Stomach (tissue), 9 donors: Measurements from ENCODE around the gene TCP11L2. TPM values are rescaled to one million over a fixed set of nuclear protein-coding genes. Genes with fewer than 3 reads are reported as not detected.
A peak's percentile ranks its signal among the peaks of the same experiment; 100 is the strongest.

Experiments used
- DNase-seq, 2 donors: peaks; one replicate each; pipeline versions ENCODE4 v3.0.0 to v3.0.0-alpha.2; 2013 to 2019
- H3K27ac ChIP-seq, 5 donors: fragments of 200-600 bp in 4 of 5; sonication (generic) in 4 of 5; one replicate each; pipeline ENCODE4 v1.5.1; 2013 to 2019; ENCODE audit warnings: mild to moderate bottlenecking in 1 of 5, moderate library complexity in 1 of 5
- H3K27me3 ChIP-seq, 3 donors: fragments of 200-600 bp; sonication (generic); one replicate each; pipeline ENCODE4 v1.5.1; 2017 to 2019; ENCODE audit warnings: mixed run types in 1 of 3
- H3K36me3 ChIP-seq, 4 donors: fragments of 200-600 bp; sonication (generic); 1 replicate in 3 of 4; 2 replicates in 1 of 4; pipeline ENCODE4 v1.5.1; 2016 to 2019
- H3K4me1 ChIP-seq, 4 donors: fragments of 200-600 bp; sonication (generic); one replicate each; pipeline ENCODE4 v1.5.1; 2016 to 2019
- H3K4me3 ChIP-seq, 4 donors: fragments of 200-600 bp; sonication (generic) in 3 of 4; one replicate each; pipeline ENCODE4 v1.5.1; 2016 to 2019; ENCODE audit warnings: mild to moderate bottlenecking in 1 of 4
- H3K9me3 ChIP-seq, 4 donors: fragments of 200-600 bp; sonication (generic); one replicate each; pipeline ENCODE4 v1.5.1; 2016 to 2019
- CTCF ChIP-seq, 7 experiments: fragments of 450-650 bp in 4 of 7; fragments of 200-600 bp in 3 of 7; sonication (generic) in 3 of 7; IDR thresholded peaks; one replicate each; pipeline ENCODE4 v1.5.1; 2016 to 2019; ENCODE audit warnings: antibody characterized with exemption in 7 of 7, control low read depth in 2 of 7, mild to moderate bottlenecking in 1 of 7
- EP300 ChIP-seq: sonication (generic); formaldehyde crosslinking; IDR thresholded peaks from one replicate; pipeline ENCODE4 v1.6.1; 2017; ENCODE audit warnings: antibody characterized with exemption
- POLR2A ChIP-seq, 4 donors: fragments of 450-650 bp; IDR thresholded peaks; one replicate each; pipeline ENCODE4 v1.6.1; 2016; ENCODE audit warnings: antibody characterized with exemption in 4 of 4, control low read depth in 2 of 4, mild to moderate bottlenecking in 1 of 4, moderate library complexity in 1 of 4
- POLR2AphosphoS5 ChIP-seq, 3 donors: sonication (generic); formaldehyde crosslinking; IDR thresholded peaks; one replicate each; pipeline ENCODE4 v1.6.1; 2016; ENCODE audit warnings: antibody characterized with exemption in 3 of 3
- WGBS, 5 donors: extraction: QIAGEN DNeasy Blood & Tissue Kit in 3 of 5; methylation state at CpG; one replicate each; pipeline versions ENCODE4 v1.1.5 to v1.1.7; 2013 to 2018; 5-methylcytosine and 5-hydroxymethylcytosine counted together
- intact Hi-C: fragments of 100-400 bp; cut with DNase I; formaldehyde crosslinking; loops from one replicate; pipeline ENCODE4 v1.15.1; 2023; ENCODE audit warnings: low total_unique reads
- polyA plus RNA-seq, 3 donors: library from polyadenylated mRNA; stranded (reverse); fragments of 200-250 nt; gene quantifications; one replicate each; pipeline ENCODE4 v1.2.3, GENCODE V29; 2013
- total RNA-seq, 5 donors: library from RNA; depleted of rRNA; stranded (reverse); fragments of >200 nt; gene quantifications; one replicate each; pipeline versions ENCODE4 v1.1.0 to v1.2.3, GENCODE V29; 2014 to 2016
- donor health status: healthy with polysubstance abuse.
- donor health status: Bipolar disorder and iron deficiency.
- donor health status: healthy.

Gene TCP11L2
- total and polyA plus RNA-seq, 8 donors = 0.29 to 57.5 (median 16.5) TPM

GRCh38 chr12:106333010-106333409, 30.5 kb downstream of the TCP11L2 start:
- no peaks in the 10 kb centered on the region for H3K9me3 ChIP-seq
- H3K27me3 ChIP-seq = no peaks in the 10 kb centered on the region
- peaks cover 0 to 15% (median 6%) of the 10 kb centered on the region in 4 donors for H3K4me1 ChIP-seq
- intact Hi-C loops = no loop called here
- no peak overlapping the region for H3K4me3 ChIP-seq
- peaks cover 5 to 94% (median 83%) of the 10 kb centered on the region in 4 donors for H3K36me3 ChIP-seq
- no peak for TF ChIP-seq POLR2A (IDR thresholded peaks at IDR 0.05)
- no peak for TF ChIP-seq CTCF (IDR thresholded peaks at IDR 0.05)
- TF ChIP-seq POLR2AphosphoS5 (IDR thresholded peaks at IDR 0.05) = no peak
- no peak for TF ChIP-seq EP300
- no peak overlapping the region for H3K27ac ChIP-seq
- WGBS, 5 donors = 51 to 99% (median 92%) methylated on average over 2 of the region's 2 CpGs
- DNase-seq = no peak

GRCh38 chr12:106333756-106334155, 31.2 kb downstream of the TCP11L2 start:
- Histone ChIP-seq H3K27me3 (no peaks in the 10 kb centered on the region), H3K4me3 (no peak overlapping the region), H3K9me3 (no peaks in the 10 kb centered on the region), H3K27ac (no peak overlapping the region), H3K36me3 (peaks cover 5 to 94% (median 83%) of the 10 kb centered on the region in 4 donors), H3K4me1 (peaks cover 0 to 15% (median 6%) of the 10 kb centered on the region in 4 donors)
- 84 to 92% (median 90%) methylated on average over 2 of the region's 2 CpGs for WGBS, 5 donors
- TF ChIP-seq POLR2AphosphoS5 (IDR thresholded peaks at IDR 0.05) (no peak), EP300 (no peak), POLR2A (IDR thresholded peaks at IDR 0.05) (no peak), CTCF (IDR thresholded peaks at IDR 0.05) (no peak)
- intact Hi-C loops = no loop called here
- no peak for DNase-seq

- TF ChIP-seq EP300 (no peak), CTCF (IDR thresholded peaks at IDR 0.05) (no peak)
- intact Hi-C loops = no loop called here
- peak overlapping the region in 2 of 5 donors; percentile 73 for H3K27ac ChIP-seq
- WGBS, 5 donors = 64 to 91% (median 83%) methylated on average over 2 of the region's 2 CpGs
- H3K9me3 ChIP-seq = no peaks in the 10 kb centered on the region
- DNase-seq = no peak
- H3K27me3 ChIP-seq = no peaks in the 10 kb centered on the region
- peaks cover 0 to 82% (median 56%) of the 10 kb centered on the region in 4 donors for H3K36me3 ChIP-seq
- H3K4me1 ChIP-seq = peaks cover 13 to 30% (median 23%) of the 10 kb centered on the region in 4 donors
- H3K4me3 ChIP-seq = no peak overlapping the region
Measured at GRCh38 chr12:106341086-106341877, 38.7 kb downstream of the TCP11L2 start.

- peaks cover 13 to 30% (median 21%) of the 10 kb centered on the region in 4 donors for H3K4me1 ChIP-seq
- WGBS, 5 donors = 23 to 28% (median 26%) methylated on average over 9 of the region's 9 CpGs
- no peaks in the 10 kb centered on the region for H3K9me3 ChIP-seq
- H3K27ac ChIP-seq = peak overlapping the region; percentile 29 to 73 (median 65)
- H3K4me3 ChIP-seq = peak overlapping the region in 2 of 4 donors; percentile 4 to 6
- H3K36me3 ChIP-seq = peaks cover 0 to 83% (median 57%) of the 10 kb centered on the region in 4 donors
- DNase-seq = peak; percentile 49 to 83
- intact Hi-C loops = no loop called here
- TF ChIP-seq CTCF (IDR thresholded peaks at IDR 0.05) (no peak), POLR2AphosphoS5 (IDR thresholded peaks at IDR 0.05) (peak; percentile 8 to 73 (median 23)), POLR2A (IDR thresholded peaks at IDR 0.05) (no peak)
- no peaks in the 10 kb centered on the region for H3K27me3 ChIP-seq
Measured at GRCh38 chr12:106342397-106343213, 40.1 kb downstream of the TCP11L2 start.
